HL-60 (cell line): ENCODE measurements around the gene CES2.

Experiments used
- DNase-seq, 2 experiments: peaks; one replicate each; pipeline ENCODE4 v3.0.0-alpha.2; 2010 to 2020; ENCODE audit warnings: low read depth in 1 of 2, low spot score in 1 of 2
- H3K27ac ChIP-seq: fragments of 250-450 bp; sonication (Bioruptor Pico); replicated peaks from 2 replicates; pipeline ENCODE4 v1.5.1; 2020; ENCODE audit warnings: mild to moderate bottlenecking, moderate library complexity
- H3K27me3 ChIP-seq: fragments of 250-450 bp; sonication (Bioruptor Pico); 2 replicates; pipeline ENCODE4 v1.5.1; 2021; ENCODE audit warnings: mild to moderate bottlenecking, moderate library complexity; ENCODE audit not compliant: insufficient read depth, poor library complexity, severe bottlenecking
- H3K4me3 ChIP-seq: replicated peaks from 2 replicates; pipeline ENCODE4 v1.5.1; 2011; ENCODE audit warnings: mild to moderate bottlenecking, control low read depth, low read length; ENCODE audit not compliant: insufficient read depth
- GABPA ChIP-seq: IDR thresholded peaks from 2 replicates; pipeline ENCODE4 v1.6.1; 2012; ENCODE audit warnings: low read depth
- POLR2AphosphoS5 ChIP-seq: IDR thresholded peaks from 2 replicates; pipeline ENCODE4 v1.6.1; 2012; ENCODE audit warnings: low read depth
- SPI1 ChIP-seq: IDR thresholded peaks from 2 replicates; pipeline ENCODE4 v1.6.1; 2012; ENCODE audit warnings: low read depth, mild to moderate bottlenecking, borderline replicate concordance
- TF ChIP-seq, protein P1 (sequence below): IDR thresholded peaks from one replicate; pipeline ENCODE4 v1.5.1; 2011; ENCODE audit warnings: low read length, control low read depth, inconsistent platforms; ENCODE audit not compliant: insufficient read depth
- TF ChIP-seq, protein P2 (sequence below): IDR thresholded peaks from 2 replicates; pipeline ENCODE4 v1.6.1; 2012; ENCODE audit warnings: low read depth; ENCODE audit not compliant: insufficient replicate concordance

The CES2 gene

DNA sequence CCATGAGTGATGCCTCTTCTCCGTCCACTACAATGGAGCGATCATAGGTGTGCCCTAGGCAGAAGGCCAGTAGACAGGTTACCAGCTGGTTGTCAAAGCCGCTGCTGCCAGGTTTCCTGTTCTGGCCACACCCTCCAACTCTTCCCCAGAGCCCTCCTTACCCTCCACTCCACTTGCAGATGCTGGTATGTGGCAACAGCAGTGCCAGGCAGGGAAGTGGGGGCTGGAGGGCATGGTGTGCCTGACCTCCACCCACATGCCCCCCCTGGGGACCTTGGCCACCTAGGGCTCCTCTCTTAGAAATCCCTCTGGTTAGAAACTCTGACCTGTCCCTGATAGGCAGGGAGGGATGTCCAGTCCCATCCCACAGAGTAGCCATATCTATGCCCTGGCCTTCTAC, 11.4 kb upstream of the CES2 start:
- peak in 1 of 2 experiments; percentile 11 for DNase-seq
- H3K27ac ChIP-seq, result no peak overlapping the region

DNA sequence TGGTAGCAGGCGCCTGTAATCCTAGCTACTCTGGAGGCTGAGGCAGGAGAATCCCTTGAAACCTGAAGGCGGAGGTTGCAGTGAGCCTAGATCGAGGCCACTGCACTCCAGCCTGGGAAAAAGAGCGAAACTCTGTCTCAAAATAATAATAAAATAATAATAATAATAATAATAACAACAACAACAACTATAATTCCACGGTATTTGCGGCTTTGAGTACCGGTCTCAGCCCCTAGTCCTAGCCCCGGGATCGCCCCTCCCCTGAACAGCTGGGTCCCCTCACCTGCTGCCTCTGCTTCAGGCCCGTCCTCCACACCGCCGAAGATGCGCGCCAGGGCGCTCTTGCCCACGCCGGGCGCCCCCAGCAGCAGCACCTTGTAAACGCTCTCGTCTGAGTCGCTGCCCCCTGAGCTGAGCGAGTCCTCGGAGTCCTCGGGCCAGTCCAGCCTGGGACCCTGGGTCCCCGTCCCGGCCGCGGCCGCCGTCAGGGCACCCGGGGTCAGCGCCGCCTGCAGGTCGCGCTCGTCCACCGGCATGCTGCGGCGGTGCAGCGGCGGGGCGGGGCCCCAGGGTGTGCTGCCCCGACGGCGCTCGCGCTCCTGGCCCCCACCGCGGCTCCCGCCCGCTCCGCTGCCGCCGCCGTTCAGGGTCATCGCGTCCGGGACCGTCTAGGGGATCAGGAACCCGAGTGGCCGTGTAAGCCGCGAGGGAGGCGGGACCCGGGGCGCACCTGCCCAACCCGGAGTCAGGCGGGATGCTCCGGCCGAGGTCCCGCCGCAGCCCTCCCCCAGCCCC, 10.6 kb upstream of the CES2 start:
- Histone ChIP-seq H3K27me3 (peaks cover 36% of the 10 kb centered on the region), H3K4me3 (no peak overlapping the region), H3K27ac (no peak overlapping the region)
- TF ChIP-seq, protein P1, sequence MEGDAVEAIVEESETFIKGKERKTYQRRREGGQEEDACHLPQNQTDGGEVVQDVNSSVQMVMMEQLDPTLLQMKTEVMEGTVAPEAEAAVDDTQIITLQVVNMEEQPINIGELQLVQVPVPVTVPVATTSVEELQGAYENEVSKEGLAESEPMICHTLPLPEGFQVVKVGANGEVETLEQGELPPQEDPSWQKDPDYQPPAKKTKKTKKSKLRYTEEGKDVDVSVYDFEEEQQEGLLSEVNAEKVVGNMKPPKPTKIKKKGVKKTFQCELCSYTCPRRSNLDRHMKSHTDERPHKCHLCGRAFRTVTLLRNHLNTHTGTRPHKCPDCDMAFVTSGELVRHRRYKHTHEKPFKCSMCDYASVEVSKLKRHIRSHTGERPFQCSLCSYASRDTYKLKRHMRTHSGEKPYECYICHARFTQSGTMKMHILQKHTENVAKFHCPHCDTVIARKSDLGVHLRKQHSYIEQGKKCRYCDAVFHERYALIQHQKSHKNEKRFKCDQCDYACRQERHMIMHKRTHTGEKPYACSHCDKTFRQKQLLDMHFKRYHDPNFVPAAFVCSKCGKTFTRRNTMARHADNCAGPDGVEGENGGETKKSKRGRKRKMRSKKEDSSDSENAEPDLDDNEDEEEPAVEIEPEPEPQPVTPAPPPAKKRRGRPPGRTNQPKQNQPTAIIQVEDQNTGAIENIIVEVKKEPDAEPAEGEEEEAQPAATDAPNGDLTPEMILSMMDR, result peak; percentile 23
- TF ChIP-seq SPI1 (no peak), GABPA (no peak), POLR2AphosphoS5 (no peak)
- TF ChIP-seq, protein P2, sequence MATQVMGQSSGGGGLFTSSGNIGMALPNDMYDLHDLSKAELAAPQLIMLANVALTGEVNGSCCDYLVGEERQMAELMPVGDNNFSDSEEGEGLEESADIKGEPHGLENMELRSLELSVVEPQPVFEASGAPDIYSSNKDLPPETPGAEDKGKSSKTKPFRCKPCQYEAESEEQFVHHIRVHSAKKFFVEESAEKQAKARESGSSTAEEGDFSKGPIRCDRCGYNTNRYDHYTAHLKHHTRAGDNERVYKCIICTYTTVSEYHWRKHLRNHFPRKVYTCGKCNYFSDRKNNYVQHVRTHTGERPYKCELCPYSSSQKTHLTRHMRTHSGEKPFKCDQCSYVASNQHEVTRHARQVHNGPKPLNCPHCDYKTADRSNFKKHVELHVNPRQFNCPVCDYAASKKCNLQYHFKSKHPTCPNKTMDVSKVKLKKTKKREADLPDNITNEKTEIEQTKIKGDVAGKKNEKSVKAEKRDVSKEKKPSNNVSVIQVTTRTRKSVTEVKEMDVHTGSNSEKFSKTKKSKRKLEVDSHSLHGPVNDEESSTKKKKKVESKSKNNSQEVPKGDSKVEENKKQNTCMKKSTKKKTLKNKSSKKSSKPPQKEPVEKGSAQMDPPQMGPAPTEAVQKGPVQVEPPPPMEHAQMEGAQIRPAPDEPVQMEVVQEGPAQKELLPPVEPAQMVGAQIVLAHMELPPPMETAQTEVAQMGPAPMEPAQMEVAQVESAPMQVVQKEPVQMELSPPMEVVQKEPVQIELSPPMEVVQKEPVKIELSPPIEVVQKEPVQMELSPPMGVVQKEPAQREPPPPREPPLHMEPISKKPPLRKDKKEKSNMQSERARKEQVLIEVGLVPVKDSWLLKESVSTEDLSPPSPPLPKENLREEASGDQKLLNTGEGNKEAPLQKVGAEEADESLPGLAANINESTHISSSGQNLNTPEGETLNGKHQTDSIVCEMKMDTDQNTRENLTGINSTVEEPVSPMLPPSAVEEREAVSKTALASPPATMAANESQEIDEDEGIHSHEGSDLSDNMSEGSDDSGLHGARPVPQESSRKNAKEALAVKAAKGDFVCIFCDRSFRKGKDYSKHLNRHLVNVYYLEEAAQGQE, result no peak
- no peak for DNase-seq

More for the DNA sequence above, 11.4 kb upstream of the CES2 start:
- Histone ChIP-seq H3K27me3 (peaks cover 36% of the 10 kb centered on the region), H3K4me3 (no peak overlapping the region)
- TF ChIP-seq SPI1, result no peak

DNA sequence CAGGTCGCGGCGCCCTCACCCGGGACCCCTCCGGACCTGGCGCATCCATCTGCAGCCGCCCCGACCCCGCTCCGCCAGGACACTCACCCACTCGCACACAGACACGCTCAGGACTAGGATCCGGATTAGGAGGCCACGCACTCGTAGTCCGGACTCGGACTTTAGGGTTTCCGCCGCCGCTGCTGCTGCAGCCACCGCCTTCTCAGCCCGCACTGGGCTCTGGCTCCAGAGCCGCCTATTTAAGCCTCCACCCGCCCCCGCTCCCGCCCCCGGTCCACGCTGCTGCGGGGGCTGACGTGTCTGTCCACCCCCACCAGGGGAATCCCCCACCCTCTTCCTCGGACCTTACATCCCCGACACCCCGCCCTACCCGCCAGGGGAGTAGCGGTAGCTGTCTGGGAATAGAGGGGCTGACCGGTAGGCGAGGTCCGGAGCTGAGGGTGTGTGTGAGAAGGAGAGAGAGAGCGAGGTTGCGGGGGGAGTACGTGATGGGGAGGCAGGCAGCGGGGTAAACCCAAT, 9.9 kb upstream of the CES2 start, which contains the start of gene RRAD:
TSS of gene RRAD (minus strand) at position 214 of the 519 bp plus-strand sequence. CDS start 356 bp downstream, outside the sequence.
- no peak within 1 kb of the TSS for H3K4me3 ChIP-seq
- no peak for DNase-seq
- H3K27ac ChIP-seq, result no peak within 1 kb of the TSS
- peaks cover 36% of the 10 kb centered on the region for H3K27me3 ChIP-seq
- TF ChIP-seq, protein P2, result no peak
- TF ChIP-seq POLR2AphosphoS5 (no peak), GABPA (no peak), SPI1 (no peak)
- TF ChIP-seq, protein P1, result no peak

DNA sequence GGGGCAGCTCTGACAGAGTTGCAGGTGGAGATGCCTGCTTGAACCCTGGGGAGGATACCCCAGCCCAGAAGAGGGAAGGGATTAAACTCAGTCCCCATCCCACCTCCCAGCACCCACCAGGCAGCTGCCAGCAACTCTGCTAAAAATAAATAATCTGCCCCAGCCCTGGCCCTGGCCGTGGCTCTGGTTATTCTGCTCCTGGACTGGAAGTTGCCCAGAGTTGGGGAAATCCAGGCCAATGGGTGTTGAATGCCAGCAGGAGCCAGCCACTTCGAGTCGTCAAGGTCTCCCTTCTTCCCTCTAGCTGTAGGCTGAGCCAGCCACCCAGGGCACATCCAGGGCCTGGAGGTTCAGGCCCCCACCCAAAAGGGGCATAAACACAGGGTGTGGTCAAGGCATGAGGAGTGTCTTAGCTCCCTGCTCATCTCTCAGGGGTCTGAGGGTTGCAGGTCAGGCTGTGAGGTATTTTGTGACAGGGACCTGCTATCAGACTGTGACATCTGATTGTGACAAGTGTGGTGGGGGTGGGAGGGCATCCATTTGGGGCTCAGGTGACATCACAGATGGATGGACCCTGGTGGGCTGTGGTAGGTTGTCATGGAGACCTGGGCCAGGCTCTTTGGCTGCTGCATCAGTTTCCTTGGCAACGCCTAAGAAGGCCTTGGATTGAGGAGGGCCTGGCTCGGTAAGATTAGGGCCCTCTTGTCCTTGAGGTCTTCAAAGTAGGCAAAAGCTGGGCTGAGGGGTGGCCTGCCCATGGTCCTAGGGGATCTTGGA, 9.0 kb upstream of the CES2 start:
- Histone ChIP-seq H3K27ac (no peak overlapping the region), H3K27me3 (peaks cover 31% of the 10 kb centered on the region), H3K4me3 (no peak overlapping the region)
- TF ChIP-seq POLR2AphosphoS5, result no peak
- no peak for DNase-seq
